ENCODE measurements around the gene NUP62CL. TPM values are rescaled to one million over a fixed set of nuclear protein-coding genes. Genes with fewer than 3 reads are reported as not detected.

The NUP62CL gene
- total RNA-seq, 2 experiments from 2014 or later, result 10.6 to 37.6 TPM

DNA sequence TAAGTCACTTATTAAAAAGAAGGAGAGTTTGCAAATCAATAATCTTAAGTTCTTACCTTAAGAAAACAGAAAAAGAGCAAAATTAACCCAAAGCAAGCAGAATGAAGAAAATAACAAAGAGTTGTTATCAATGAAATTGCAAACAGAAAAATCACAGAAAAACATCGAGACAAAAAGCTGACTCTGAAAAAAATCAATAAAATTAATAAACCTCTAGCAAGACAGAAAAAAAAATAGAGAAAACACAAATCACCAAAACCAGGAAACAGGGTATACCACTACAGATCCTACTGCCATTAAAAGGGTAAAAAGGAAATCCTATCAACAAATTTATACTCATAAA lies 70.3 kb downstream of the NUP62CL start:
- intact Hi-C loops (cut with micrococcal nuclease; ENCODE audit: unreplicated experiment), result no loop called here
- Histone ChIP-seq H3K4me3 (ENCODE audit: low read depth, low read length, poor library complexity, severe bottlenecking) (no peak overlapping the region), H3K9me3 (ENCODE audit: low read length) (no peaks in the 10 kb centered on the region), H3K4me1 (ENCODE audit: insufficient read depth, low read length, poor library complexity, severe bottlenecking) (no peaks in the 10 kb centered on the region), H4K20me1 (ENCODE audit: insufficient read depth, low read length) (no peaks in the 10 kb centered on the region), H3K79me2 (ENCODE audit: insufficient read depth, low read depth, low read length) (no peaks in the 10 kb centered on the region), H3K36me3 (ENCODE audit: insufficient read depth, low read length) (no peaks in the 10 kb centered on the region), H3K9me2 (ENCODE audit: insufficient read depth, low read length) (no peaks in the 10 kb centered on the region), H3K27ac (ENCODE audit: low read depth, low read length, poor library complexity, severe bottlenecking) (no peak overlapping the region), H2AFZ (ENCODE audit: low read length) (no peak overlapping the region), H3K4me2 (ENCODE audit: low read length) (no peak overlapping the region)
- TF ChIP-seq, protein P1, sequence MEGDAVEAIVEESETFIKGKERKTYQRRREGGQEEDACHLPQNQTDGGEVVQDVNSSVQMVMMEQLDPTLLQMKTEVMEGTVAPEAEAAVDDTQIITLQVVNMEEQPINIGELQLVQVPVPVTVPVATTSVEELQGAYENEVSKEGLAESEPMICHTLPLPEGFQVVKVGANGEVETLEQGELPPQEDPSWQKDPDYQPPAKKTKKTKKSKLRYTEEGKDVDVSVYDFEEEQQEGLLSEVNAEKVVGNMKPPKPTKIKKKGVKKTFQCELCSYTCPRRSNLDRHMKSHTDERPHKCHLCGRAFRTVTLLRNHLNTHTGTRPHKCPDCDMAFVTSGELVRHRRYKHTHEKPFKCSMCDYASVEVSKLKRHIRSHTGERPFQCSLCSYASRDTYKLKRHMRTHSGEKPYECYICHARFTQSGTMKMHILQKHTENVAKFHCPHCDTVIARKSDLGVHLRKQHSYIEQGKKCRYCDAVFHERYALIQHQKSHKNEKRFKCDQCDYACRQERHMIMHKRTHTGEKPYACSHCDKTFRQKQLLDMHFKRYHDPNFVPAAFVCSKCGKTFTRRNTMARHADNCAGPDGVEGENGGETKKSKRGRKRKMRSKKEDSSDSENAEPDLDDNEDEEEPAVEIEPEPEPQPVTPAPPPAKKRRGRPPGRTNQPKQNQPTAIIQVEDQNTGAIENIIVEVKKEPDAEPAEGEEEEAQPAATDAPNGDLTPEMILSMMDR (conservative IDR thresholded peaks at IDR 0.05; ENCODE audit: low read length), result no peak
- TF ChIP-seq EZH2phosphoT487 (IDR thresholded peaks at IDR 0.05; ENCODE audit: borderline replicate concordance, low read depth, low read length), result no peak
- no peak for DNase-seq (ENCODE audit: low spot score)
- ChIA-PET POLR2A (interaction anchor here (0.6 kb wide), 2 partner anchors 42 to 186 kb away, joined by 3 read pairs; no protein-coding TSS in a partner anchor), CTCF (ENCODE audit: unreplicated experiment) (no interaction called here)
- BruUV-seq (replicated peaks), result no TSS peak

DNA sequence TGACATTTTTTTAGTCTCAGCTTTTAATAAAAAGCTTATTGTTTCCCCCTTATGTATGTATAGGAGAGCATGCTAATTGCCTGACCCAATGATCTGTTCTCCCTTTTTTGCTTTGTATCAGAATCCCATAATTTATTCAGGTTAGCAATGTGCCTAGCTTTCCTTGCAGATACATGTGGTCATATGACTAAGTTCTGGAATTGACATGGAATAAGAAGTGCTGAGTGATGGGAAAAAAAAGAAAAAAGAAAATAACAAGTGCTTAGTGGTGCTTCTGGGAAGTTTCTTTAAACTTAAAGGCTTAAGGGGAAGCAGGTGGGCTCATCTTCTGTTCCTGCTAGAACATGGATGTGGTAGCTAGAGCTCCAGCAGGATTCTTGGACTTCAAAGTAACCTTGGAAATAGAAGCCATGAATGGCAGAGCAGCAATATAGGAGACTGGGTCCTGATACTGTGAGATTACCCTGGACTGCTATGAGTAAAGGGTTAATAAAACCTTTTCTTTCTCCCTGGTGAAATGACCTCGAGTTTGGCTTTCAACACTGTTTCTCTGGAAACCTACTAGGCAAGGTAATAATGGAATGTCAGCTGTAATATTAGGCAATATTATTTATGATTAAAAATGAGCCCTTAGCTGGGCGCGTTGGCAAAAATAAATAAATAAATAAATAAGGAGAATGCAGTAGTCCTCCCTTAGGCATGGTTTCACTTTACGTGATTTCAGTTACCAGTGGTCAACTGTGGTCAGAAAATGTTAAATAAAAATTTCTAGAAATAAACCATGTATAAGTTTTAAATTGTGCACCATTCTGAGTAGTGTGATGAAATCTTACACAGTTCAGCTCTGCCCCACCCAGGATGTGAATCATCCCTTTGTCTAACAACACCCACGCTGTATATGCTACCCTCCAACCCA lies 70.9 kb downstream of the NUP62CL start:
- H3K36me3 ChIP-seq (ENCODE audit: insufficient read depth, low read length), result no peaks in the 10 kb centered on the region
- no TSS peak for BruUV-seq (replicated peaks)
- TF ChIP-seq, protein P1 (conservative IDR thresholded peaks at IDR 0.05; ENCODE audit: low read length), result no peak
- TF ChIP-seq EZH2phosphoT487 (IDR thresholded peaks at IDR 0.05; ENCODE audit: borderline replicate concordance, low read depth, low read length), result no peak
- no peaks in the 10 kb centered on the region for H3K79me2 ChIP-seq (ENCODE audit: insufficient read depth, low read depth, low read length)
- no peak overlapping the region for H3K4me2 ChIP-seq (ENCODE audit: low read length)
- CTCF ChIA-PET (ENCODE audit: unreplicated experiment), result no interaction called here
- no peaks in the 10 kb centered on the region for H3K9me2 ChIP-seq (ENCODE audit: insufficient read depth, low read length)
- intact Hi-C loops (cut with micrococcal nuclease; ENCODE audit: unreplicated experiment), result no loop called here
- no peaks in the 10 kb centered on the region for H4K20me1 ChIP-seq (ENCODE audit: insufficient read depth, low read length)
- H3K9me3 ChIP-seq (ENCODE audit: low read length), result no peaks in the 10 kb centered on the region
- DNase-seq (ENCODE audit: low spot score), result no peak
- H3K4me1 ChIP-seq (ENCODE audit: insufficient read depth, low read length, poor library complexity, severe bottlenecking), result no peaks in the 10 kb centered on the region
- no peak overlapping the region for H3K4me3 ChIP-seq (ENCODE audit: low read depth, low read length, poor library complexity, severe bottlenecking)
- H2AFZ ChIP-seq (ENCODE audit: low read length), result no peak overlapping the region
- POLR2A ChIA-PET, result interaction anchor here (0.6 kb wide), 2 partner anchors 42 to 185 kb away, joined by 3 read pairs; no protein-coding TSS in a partner anchor
- no peak overlapping the region for H3K27ac ChIP-seq (ENCODE audit: low read depth, low read length, poor library complexity, severe bottlenecking)

DNA sequence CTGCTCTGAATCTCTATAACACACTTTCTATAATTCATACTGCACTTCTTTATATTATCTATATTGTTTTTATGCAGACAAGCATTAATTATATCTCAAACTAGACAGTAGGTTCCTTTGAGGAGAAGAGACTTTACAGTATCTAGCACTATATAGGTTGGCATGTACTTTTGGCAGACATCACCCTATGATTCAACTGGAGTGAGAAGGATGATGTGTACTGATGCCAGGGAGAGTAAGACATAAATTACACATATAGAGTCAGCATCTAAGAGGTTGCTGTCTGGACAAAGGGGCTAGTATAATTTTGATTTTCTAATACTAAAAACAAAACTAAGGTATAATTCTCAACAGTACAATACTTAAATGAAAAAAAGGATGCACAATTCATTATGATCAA lies 82.5 kb downstream of the NUP62CL start:
- BruUV-seq (replicated peaks), result no TSS peak

More for the DNA sequence above, 82.5 kb downstream of the NUP62CL start:
- TF ChIP-seq, protein P1 (conservative IDR thresholded peaks at IDR 0.05; ENCODE audit: low read length), result no peak
- TF ChIP-seq EZH2phosphoT487 (IDR thresholded peaks at IDR 0.05; ENCODE audit: borderline replicate concordance, low read depth, low read length), result no peak
- Histone ChIP-seq H3K9me2 (ENCODE audit: insufficient read depth, low read length) (no peaks in the 10 kb centered on the region), H3K4me2 (ENCODE audit: low read length) (no peak overlapping the region), H3K27ac (ENCODE audit: low read depth, low read length, poor library complexity, severe bottlenecking) (no peak overlapping the region), H4K20me1 (ENCODE audit: insufficient read depth, low read length) (no peaks in the 10 kb centered on the region), H2AFZ (ENCODE audit: low read length) (no peak overlapping the region), H3K9me3 (ENCODE audit: low read length) (no peaks in the 10 kb centered on the region), H3K79me2 (ENCODE audit: insufficient read depth, low read depth, low read length) (no peaks in the 10 kb centered on the region), H3K4me1 (ENCODE audit: insufficient read depth, low read length, poor library complexity, severe bottlenecking) (peaks cover 3% of the 10 kb centered on the region), H3K36me3 (ENCODE audit: insufficient read depth, low read length) (no peaks in the 10 kb centered on the region), H3K4me3 (ENCODE audit: low read depth, low read length, poor library complexity, severe bottlenecking) (no peak overlapping the region)
- intact Hi-C loops (cut with micrococcal nuclease; ENCODE audit: unreplicated experiment), result no loop called here
- CTCF ChIA-PET (ENCODE audit: unreplicated experiment), result no interaction called here
- POLR2A ChIA-PET, result no interaction called here
- no peak for DNase-seq (ENCODE audit: low spot score)
